GM18507 (cell line): ENCODE measurements around the gene LRRC8A.

ENCODE experiments used
- DNase-seq: peaks from one replicate; pipeline ENCODE4 v3.0.0; 2011; ENCODE audit warnings: low read depth; ENCODE audit not compliant: insufficient read length; ENCODE audit errors: extremely low spot score
- FAIRE-seq: peaks from 2 replicates; lab custom pipeline; 2011; peaks lifted over from hg19 to GRCh38; lab: Jason Lieb, UNC

The LRRC8A gene

GRCh38 chr9:128916745-128917144 lies 34.8 kb downstream of the LRRC8A start:
- DNase-seq: no peak
- FAIRE-seq: no peak

- no peak for DNase-seq
- no peak for FAIRE-seq
Measured at GRCh38 chr9:128917151-128917849, 35.4 kb downstream of the LRRC8A start.

DNA sequence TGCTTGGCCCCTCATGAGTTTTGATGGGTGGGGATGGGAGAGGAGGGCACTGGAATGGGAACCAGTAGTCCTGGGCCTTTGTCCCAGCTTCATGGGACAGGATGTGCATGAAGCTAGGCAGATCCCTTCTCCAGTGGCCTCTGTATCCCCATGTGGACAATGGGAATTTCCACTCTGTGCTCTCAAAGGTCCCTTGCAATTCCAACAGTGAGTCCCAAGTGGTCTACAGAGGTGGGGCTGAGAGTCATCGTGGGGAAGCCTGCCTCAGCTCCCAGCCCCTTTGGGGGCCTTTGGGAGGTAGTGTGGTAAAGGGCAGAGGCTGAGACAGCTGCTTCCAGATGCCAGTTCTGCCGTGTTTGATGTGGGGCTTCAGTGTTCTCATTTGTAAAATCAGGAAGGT lies 37.0 kb downstream of the LRRC8A start:
- no peak for DNase-seq

GRCh38 chr9:128919402-128920089 lies 37.6 kb downstream of the LRRC8A start:
- FAIRE-seq (no peak), DNase-seq (no peak)

More for the DNA sequence above, 37.0 kb downstream of the LRRC8A start:
- FAIRE-seq: no peak

GRCh38 chr9:128920381-128921058 lies 38.6 kb downstream of the LRRC8A start, which contains the start of gene PHYHD1:
TSS of gene PHYHD1 (plus strand) at chr9:128920982. CDS start at chr9:128922324, 1,342 bp downstream.
- no peak for DNase-seq
- no peak for FAIRE-seq

DNA sequence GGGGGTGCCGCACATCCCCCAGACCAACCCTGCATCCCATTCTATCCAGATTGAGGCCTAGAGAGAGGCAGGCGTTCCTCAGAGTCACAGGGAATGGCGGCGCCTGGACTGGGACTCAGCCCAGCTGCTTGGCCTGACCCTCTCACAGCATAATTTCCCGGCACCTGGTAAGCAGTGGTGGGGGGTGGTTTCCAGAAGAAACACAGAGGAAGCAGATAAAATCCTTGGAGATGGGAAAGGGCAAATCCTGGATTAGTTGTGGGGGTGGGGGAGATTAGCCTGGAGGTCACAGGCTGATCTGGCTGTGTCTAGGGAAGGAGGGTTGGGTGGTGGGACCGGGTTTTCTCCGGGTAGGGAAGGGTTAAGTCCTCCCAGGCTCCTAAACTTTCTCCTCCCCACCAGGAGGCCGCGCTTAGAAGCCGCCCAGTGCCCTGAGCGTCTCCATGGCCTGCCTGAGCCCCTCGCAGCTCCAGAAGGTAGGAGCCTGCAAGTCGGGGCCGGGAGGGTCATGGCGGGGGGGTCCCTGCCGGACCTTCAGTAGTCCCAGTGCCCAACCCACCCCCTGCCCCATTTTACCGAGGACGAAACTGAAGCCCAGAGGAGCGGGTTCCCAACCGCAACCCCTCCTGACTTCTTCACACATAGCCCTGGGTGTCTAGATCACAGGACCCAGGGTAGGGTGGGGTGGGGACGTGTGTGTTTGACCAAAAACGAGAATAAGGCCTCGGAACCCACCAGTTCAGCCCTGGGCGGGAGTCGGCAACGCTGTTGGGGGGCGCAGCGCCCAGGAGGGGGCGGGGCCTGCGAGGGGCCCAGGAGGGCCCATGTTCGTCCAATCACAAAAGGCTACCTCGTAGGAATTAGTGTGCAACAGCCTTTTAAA lies 40.2 kb downstream of the LRRC8A start:
- DNase-seq: no peak
- no peak for FAIRE-seq

DNA sequence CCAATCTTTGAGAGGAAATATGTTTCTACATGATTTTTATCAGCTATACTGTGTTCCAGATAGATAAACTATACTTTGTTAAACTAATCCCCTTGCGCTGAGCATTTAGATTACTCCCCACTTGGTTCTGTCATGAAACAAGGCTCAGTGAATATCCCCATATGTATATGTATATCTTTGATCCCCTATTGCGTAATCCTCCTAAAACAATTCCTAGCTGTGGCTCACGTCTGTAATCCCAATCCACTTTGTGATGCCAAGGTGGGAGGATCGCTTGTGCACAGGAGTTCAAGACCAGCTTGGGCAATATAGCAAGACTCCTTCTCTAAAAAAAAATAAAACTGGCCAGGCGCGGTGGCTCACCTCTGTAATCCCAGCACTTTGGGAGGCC lies 41.6 kb downstream of the LRRC8A start:
- DNase-seq: no peak
- FAIRE-seq: no peak

DNA sequence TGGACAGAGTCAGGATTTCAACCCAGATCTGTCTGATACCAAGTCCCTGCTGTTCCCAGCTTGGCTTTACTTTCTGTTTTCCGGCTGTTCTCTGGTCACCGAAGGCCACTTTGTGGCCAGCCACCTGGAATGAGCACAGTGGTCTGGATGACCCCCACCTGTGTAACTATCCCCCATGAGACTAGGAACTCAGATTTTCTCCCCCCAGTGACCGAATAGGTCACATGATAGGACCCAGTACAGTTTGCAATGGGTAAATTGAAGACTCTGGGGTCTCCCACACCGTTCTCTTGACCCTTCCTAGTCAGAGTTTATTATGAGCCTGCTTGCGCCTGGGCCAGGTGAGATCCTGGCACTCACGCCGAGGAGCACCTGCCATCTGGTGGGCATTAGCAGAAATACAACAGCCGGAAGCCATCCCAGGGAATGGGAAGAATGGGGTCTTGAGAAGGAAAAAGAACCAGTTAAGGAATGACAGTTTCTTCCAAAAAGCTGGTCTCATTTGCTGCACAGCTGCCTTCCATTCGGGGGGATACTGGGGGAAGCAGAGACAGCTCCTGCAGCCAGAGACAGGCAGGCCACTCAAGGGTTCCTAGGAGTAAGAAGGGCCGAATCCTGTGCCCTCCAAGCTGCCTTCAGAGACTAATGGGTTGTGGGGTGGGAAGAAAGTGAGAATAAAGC lies 45.9 kb downstream of the LRRC8A start:
- DNase-seq (peak; percentile 61), FAIRE-seq (peak; percentile 75)

DNA sequence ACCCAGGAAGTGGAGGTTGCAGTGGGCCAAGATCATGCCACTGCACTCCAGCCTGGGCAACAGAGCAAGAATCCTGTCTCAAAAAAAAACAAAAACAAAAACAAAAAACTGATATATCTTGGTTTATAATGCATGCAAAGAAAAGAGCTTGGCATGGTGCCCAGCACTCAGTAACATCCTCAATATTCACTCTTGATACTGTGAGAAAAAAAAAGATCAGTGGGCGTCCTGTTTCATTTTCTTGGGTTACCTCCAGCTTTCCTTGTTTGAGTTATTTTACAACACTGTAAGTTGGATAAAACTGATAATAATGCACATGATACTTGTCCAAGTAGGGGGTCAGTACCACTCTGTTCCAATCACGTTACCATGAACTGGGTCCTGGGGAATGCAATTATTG lies 46.7 kb downstream of the LRRC8A start:
- no peak for FAIRE-seq
- DNase-seq: no peak

DNA sequence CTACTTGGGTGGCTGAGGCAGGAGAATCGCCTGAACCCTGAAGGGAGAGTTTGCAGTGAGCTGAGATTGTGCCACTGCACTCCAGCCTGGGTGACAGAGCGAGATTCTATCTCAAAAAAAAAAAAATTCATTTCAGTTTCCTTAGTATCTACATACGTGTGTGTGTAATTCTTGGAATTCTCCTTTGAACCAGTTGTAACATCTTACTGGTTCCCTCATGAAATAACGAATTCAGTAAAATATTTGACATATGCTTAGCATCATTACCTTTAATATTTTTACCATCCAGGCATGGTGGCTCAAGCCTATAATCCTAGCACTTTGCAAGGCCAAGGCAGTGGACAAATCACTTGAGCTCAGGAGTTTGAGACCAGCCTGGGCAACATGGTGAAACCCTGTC lies 47.6 kb downstream of the LRRC8A start:
- DNase-seq: no peak
- FAIRE-seq: no peak

- DNase-seq (no peak), FAIRE-seq (no peak)
Measured at GRCh38 chr9:128933731-128934130, 51.8 kb downstream of the LRRC8A start.

DNA sequence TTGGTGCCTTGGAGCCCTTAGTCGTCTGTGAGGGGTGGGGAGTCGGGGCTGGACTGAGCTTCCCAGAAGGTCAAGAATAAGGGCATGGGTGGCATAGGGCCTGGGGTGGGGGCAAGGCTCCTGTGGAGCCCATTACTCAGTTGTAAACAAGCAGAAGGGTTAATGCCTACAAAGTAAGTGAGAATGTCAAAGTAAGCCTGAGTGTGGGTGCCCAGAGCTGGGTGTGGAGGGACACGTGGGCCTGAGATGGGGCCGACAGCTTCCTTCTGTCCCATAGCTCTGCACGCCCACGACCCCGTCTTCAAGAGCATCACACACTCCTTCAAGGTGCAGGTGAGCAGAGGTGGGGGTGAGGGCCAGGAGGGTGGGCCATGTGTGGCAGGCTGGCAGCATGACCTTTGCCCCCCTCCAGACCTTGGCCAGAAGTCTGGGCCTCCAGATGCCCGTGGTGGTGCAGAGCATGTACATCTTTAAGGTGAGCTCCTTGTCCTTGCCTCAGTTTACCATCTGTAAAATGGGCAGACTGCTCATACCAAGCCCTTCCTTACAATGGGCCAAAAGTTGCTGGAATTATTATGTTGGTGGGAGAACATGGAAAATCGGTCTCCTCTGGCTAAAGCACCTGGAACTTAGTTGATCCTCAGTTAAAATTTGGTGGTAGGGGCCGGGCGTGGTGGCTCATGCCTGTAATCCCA lies 54.4 kb downstream of the LRRC8A start:
- no peak for DNase-seq
- no peak for FAIRE-seq

DNA sequence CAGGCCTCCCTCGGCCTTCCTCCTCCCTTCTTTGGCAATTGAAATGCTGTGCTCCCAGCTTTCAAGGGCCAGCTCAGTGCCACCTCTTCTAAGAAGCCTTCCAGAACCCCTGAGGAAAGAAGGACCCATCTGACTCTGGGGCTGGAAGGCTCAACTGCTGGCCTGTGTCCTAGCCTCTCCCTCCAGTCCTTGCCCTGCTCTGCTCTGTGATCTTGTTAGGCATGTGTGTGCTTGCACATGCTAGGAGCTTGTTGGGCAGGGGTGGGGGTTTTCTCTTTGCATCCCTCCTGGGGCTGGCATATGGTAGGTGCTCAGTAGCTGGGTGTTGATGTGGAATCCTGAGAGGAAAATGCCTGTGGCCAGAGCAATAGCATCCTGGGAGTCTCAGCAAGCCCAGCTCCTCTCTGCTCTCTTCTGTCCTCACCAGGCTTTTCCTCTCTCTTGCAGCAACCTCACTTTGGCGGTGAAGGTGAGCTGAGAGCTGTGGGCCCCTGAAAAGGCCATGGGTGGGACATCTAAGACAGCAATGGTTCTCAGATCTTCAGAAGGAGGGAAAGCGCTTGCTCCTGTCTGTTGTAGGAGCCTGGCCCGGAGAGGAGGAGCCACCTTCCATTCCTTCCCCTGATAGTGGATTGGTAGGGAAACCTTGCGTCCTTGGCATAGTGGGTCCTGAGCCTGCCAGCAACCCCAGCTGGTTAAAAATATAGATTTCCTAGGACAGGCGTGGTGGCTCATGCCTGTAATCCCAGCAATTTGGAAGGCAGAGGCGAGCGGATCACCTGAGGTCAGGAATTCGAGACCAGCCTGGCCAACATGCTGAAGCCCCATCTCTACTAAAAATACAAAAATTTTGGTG lies 55.6 kb downstream of the LRRC8A start:
- FAIRE-seq: no peak
- no peak for DNase-seq

GRCh38 chr9:128940271-128940921 lies 58.5 kb downstream of the LRRC8A start:
- no peak for FAIRE-seq
- DNase-seq: no peak

- FAIRE-seq: no peak
- no peak for DNase-seq
Measured at GRCh38 chr9:128940946-128941755, 59.2 kb downstream of the LRRC8A start.

DNA sequence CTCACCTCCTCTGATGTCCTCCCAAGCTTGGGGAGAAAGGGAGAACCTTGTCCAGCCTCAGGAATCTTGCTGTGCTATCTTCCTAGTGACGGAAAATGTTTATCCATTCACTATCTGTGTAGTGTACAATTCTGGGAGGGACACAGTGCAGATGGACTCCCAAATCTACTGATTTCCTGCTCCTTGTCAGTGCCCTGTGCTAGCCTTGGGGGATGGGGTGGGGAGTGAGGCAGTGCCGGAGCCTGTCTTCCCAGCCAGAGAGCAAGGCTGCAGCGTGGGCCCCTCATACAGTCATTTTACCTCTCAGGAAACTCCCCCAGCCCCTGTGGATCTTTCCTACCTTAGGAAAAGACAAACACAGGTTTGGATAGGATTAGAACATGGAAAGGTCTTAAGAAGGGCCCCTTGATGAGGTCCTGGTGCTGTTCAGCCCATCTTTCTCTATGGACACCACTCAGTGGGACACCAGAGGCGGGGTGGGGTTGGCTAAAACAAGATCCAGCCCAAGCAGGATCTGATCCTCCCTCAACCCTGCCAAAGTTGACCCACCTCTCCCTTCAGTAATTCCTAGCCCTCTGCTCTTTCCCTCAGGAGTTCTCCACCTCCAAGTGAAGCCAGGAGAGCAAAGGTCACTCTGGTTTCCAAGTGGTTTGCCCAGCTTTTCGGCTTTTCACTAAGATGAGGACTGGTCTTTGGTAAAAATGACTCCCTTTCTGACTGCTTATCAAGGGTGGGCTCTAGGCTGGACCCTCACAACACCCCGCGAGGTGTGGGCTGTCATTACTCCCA lies 62.1 kb downstream of the LRRC8A start:
- FAIRE-seq (no peak), DNase-seq (no peak)
